ENCODE data around the gene PDLIM5. TPM values are rescaled to one million over a fixed set of nuclear protein-coding genes. Genes with fewer than 3 reads are reported as not detected.
A peak's percentile ranks its signal among the peaks of the same experiment; 100 is the strongest.

Gene PDLIM5
- total RNA-seq, 2 donors from 2014 or later, result 598 to 841 TPM

DNA sequence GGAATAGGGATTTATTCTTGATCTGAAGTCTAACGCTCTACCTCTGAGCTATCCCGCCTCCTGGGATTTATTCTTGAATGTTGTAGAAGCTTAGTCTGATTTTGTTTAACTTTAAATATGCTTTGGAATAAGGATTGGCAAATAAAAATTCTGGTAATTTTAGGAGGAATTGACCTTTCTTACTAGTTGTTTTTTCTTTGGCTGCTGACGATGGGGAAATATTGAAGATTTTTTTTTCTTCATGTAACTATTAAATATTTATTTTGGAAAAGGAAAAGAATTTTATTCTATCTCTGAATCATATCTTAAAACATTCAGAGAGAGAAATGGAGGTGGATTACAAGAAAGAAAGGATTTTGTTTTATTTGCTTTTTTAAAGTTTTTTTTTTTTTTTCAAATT is 122.9 kb downstream of the PDLIM5 start:
- DNase-seq (ENCODE audit: low spot score), result no peak
- TF ChIP-seq, protein P1, sequence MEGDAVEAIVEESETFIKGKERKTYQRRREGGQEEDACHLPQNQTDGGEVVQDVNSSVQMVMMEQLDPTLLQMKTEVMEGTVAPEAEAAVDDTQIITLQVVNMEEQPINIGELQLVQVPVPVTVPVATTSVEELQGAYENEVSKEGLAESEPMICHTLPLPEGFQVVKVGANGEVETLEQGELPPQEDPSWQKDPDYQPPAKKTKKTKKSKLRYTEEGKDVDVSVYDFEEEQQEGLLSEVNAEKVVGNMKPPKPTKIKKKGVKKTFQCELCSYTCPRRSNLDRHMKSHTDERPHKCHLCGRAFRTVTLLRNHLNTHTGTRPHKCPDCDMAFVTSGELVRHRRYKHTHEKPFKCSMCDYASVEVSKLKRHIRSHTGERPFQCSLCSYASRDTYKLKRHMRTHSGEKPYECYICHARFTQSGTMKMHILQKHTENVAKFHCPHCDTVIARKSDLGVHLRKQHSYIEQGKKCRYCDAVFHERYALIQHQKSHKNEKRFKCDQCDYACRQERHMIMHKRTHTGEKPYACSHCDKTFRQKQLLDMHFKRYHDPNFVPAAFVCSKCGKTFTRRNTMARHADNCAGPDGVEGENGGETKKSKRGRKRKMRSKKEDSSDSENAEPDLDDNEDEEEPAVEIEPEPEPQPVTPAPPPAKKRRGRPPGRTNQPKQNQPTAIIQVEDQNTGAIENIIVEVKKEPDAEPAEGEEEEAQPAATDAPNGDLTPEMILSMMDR (IDR thresholded peaks at IDR 0.05), result no peak
- Histone ChIP-seq H3K4me1 (peaks cover 0 to 41% of the 10 kb centered on the region in 2 donors), H3K9me3 (no peaks in the 10 kb centered on the region), H3K27ac (no peak overlapping the region), H3K27me3 (no peaks in the 10 kb centered on the region), H3K4me3 (no peak overlapping the region), H3K36me3 (peaks cover 27% of the 10 kb centered on the region)

DNA sequence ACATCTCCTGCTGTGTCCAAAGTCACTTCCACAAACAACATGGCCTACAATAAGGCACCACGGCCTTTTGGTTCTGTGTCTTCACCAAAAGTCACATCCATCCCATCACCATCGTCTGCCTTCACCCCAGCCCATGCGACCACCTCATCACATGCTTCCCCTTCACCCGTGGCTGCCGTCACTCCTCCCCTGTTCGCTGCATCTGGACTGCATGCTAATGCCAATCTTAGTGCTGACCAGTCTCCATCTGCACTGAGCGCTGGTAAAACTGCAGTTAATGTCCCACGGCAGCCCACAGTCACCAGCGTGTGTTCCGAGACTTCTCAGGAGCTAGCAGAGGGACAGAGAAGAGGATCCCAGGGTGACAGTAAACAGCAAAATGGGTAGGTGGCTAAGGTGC is 123.9 kb downstream of the PDLIM5 start:
- no peak overlapping the region for H3K27ac ChIP-seq
- peaks cover 29% of the 10 kb centered on the region for H3K36me3 ChIP-seq
- H3K9me3 ChIP-seq, result no peaks in the 10 kb centered on the region
- TF ChIP-seq, protein P1 (IDR thresholded peaks at IDR 0.05), result no peak
- DNase-seq (ENCODE audit: low spot score), result no peak
- no peaks in the 10 kb centered on the region for H3K27me3 ChIP-seq
- no peak overlapping the region for H3K4me3 ChIP-seq
- H3K4me1 ChIP-seq, result peaks cover 0 to 35% of the 10 kb centered on the region in 2 donors

DNA sequence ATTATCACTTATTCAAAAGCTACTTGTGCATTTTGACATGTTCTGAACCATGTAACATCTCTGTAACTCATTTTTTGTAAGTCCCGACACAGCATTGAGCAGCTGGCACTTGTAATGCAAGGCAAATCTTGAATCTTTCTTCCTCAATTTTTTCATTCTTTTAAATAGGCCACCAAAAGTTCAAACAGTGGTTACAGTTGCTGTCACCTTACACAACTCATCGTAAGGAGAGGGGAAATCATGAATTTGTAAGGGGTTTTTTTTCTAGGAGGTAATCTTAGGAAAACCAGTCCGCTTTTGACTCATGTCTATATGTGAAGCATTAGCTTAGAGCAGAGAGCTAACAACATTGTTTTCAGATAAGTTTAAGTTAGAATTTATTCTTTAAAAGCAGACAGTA is 124.5 kb downstream of the PDLIM5 start:
- H3K36me3 ChIP-seq, result peaks cover 34% of the 10 kb centered on the region
- no peak overlapping the region for H3K4me3 ChIP-seq
- TF ChIP-seq, protein P1 (IDR thresholded peaks at IDR 0.05), result no peak
- no peak for DNase-seq (ENCODE audit: low spot score)
- H3K27ac ChIP-seq, result no peak overlapping the region
- no peaks in the 10 kb centered on the region for H3K9me3 ChIP-seq
- peaks cover 0 to 34% of the 10 kb centered on the region in 2 donors for H3K4me1 ChIP-seq
- no peaks in the 10 kb centered on the region for H3K27me3 ChIP-seq

DNA sequence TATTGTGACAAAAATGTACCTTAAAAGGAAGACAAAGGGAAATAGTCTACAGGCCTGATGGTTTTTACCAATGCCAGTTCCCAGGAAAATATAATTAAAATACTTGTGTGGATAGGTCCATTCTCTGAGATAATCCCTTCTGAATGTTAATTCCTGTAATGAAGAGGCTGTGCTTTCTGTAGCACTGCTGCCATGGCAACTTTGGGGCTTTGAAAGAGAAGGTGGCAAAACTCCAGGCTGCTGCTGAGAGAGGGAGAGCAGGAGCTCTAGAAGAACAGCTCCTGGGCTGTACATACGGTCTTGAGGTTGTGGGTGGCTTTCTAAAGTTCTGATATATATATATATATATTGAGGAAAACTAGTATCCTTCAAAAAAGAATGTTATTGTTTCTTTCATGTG is 125.4 kb downstream of the PDLIM5 start:
- H3K9me3 ChIP-seq, result no peaks in the 10 kb centered on the region
- TF ChIP-seq, protein P1 (IDR thresholded peaks at IDR 0.05), result no peak
- no peak overlapping the region for H3K4me3 ChIP-seq
- H3K4me1 ChIP-seq, result peaks cover 0 to 38% of the 10 kb centered on the region in 2 donors
- DNase-seq (ENCODE audit: low spot score), result no peak
- H3K36me3 ChIP-seq, result peaks cover 39% of the 10 kb centered on the region
- no peaks in the 10 kb centered on the region for H3K27me3 ChIP-seq
- H3K27ac ChIP-seq, result peak overlapping the region in 1 of 2 donors; percentile 15

DNA sequence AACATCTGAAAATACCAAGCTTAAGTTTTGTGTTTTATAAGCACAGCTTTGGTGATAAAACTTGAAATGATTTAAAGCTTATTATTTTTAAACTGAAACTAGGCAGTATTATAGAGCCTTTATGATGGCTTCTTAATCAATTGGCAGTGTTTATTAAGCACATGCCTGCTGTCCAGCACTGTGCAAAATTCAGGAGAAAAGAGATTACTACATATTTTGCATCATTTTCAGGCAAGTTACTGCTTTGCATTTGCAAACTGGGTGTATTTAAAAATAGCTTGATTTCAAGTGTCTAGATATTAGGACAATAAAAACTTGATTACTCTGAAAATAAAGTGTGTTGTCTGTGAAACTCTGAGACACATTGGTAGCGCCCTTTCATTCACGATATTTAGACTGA is 126.5 kb downstream of the PDLIM5 start:
- TF ChIP-seq, protein P1 (IDR thresholded peaks at IDR 0.05), result no peak
- Histone ChIP-seq H3K9me3 (no peaks in the 10 kb centered on the region), H3K27me3 (no peaks in the 10 kb centered on the region), H3K36me3 (peaks cover 46% of the 10 kb centered on the region), H3K4me1 (peaks cover 0 to 38% of the 10 kb centered on the region in 2 donors), H3K4me3 (no peak overlapping the region), H3K27ac (no peak overlapping the region)
- DNase-seq (ENCODE audit: low spot score), result no peak

DNA sequence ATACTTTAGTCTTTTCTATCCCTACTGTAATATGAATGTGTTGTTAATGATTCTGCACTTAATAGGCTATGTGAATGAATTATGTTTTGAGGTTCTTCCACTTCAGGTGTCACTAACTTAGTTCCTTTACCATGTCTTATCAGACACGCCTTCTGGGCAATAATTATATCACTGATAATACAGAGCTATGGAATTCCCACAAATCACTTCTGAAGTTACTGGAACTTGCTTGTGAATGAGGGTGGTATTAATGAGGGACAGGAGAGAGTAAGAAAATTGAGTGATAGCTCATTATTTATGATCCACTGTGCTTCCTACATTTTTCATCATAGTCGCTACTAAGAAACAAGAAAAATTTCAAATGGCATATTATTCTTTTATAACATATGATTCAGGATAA is 130.0 kb downstream of the PDLIM5 start:
- TF ChIP-seq, protein P1 (IDR thresholded peaks at IDR 0.05), result no peak
- Histone ChIP-seq H3K9me3 (no peaks in the 10 kb centered on the region), H3K36me3 (peaks cover 46% of the 10 kb centered on the region), H3K27me3 (no peaks in the 10 kb centered on the region), H3K27ac (no peak overlapping the region), H3K4me3 (no peak overlapping the region), H3K4me1 (peaks cover 0 to 25% of the 10 kb centered on the region in 2 donors)
- no peak for DNase-seq (ENCODE audit: low spot score)

All from right atrium auricular region (tissue), 2 donors.